ENCODE results near the gene PEX11B. TPM values are rescaled to one million over a fixed set of nuclear protein-coding genes. Genes with fewer than 3 reads are reported as not detected.

Gene PEX11B
- total RNA-seq, 1 experiment from 2014 or later: 13.7 TPM

DNA sequence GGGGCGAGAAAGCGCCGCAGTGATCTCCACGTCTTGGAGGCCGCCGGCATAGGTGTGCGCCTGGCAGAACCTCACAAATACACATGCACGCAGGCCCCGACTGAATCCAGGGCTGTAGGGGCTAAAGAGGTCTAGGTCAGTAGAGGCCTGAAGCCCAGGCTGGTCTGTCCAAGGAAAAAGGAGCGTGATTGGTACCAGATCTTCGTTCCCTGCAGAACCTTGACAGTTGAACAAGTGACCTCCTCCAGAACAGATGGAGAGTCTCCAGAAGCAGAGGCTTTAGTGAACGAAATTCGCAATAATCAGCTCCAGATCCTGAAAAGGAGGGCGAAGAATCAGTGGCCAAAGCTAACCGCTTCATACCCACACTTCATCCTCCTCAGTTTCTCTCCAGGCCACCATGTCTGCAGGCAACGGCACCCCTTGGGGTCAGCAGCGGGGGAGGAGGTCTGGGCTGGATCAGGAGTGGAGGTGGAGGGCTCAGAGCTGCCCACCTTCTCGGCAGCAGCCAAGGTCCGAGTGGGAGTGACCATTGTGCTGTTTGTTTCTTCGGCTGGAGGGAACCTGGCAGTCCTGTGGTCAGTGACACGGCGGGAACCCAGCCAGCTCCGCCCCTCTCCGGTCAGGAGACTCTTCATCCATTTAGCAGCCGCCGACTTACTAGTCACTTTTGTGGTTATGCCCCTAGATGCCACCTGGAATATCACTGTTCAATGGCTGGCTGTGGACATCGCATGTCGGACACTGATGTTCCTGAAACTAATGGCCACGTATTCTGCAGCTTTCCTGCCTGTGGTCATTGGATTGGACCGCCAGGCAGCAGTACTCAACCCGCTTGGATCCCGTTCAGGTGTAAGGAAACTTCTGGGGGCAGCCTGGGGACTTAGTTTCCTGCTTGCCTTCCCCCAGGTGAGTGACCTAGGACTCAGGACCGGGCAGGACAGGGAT is 749 bp upstream of the PEX11B start:
- Histone ChIP-seq H3K4me1 (ENCODE audit: insufficient read depth, low read length) (no peaks in the 10 kb centered on the region), H2BK12ac (ENCODE audit: insufficient read length, low read depth, low read length) (peak overlapping the region; percentile 15), H2BK5ac (ENCODE audit: insufficient read length, low read length) (no peak overlapping the region), H3K9me3 (ENCODE audit: control insufficient read depth, low read depth, low read length) (no peaks in the 10 kb centered on the region), H3K27me3 (ENCODE audit: insufficient read depth, low read length) (no peaks in the 10 kb centered on the region), H3K23me2 (ENCODE audit: insufficient read length, low read depth, low read length, poor library complexity, severe bottlenecking) (peaks cover 10% of the 10 kb centered on the region), H4K5ac (ENCODE audit: insufficient read length, low read depth, low read length) (no peak overlapping the region), H2AK5ac (ENCODE audit: insufficient read length, low read length) (no peak overlapping the region), H3K4me2 (ENCODE audit: insufficient read depth, insufficient read length, low read length) (peak overlapping the region; percentile 96), H3K4ac (ENCODE audit: low read depth, low read length) (no peak overlapping the region), H4K91ac (ENCODE audit: insufficient read length, low read depth, low read length) (no peak overlapping the region), H3K79me2 (ENCODE audit: insufficient read depth, low read length) (no peaks in the 10 kb centered on the region), H2BK20ac (ENCODE audit: low read depth, low read length, poor library complexity, severe bottlenecking) (no peak overlapping the region), H3K23ac (ENCODE audit: insufficient read length, low read depth, low read length) (no peak overlapping the region), H2BK15ac (ENCODE audit: low read depth, low read length) (0 out of 2 replicates have a peak overlapping the region, but pooled peaks have one; percentile 4), H3K14ac (ENCODE audit: insufficient read depth, low read length) (peak overlapping the region; percentile 67), H3K27ac (ENCODE audit: insufficient read length, low read depth, low read length) (no peak overlapping the region), H3K56ac (ENCODE audit: insufficient read length, low read depth, low read length) (peak overlapping the region; percentile 60), H3K9ac (ENCODE audit: extremely low read depth, insufficient read length, low read length) (peak overlapping the region; percentile 87), H2BK120ac (ENCODE audit: low read depth, low read length, poor library complexity, severe bottlenecking) (no peak overlapping the region), H3T11ph (ENCODE audit: low read length) (no peak overlapping the region), H3K18ac (ENCODE audit: insufficient read length, low read depth, low read length) (peak overlapping the region; percentile 66), H3K79me1 (ENCODE audit: insufficient read depth, low read depth, low read length, poor library complexity, severe bottlenecking) (no peaks in the 10 kb centered on the region), H4K20me1 (ENCODE audit: control insufficient read depth, insufficient read depth, insufficient read length) (no peaks in the 10 kb centered on the region), H2AFZ (ENCODE audit: low read length) (peak overlapping the region; percentile 19), H4K8ac (replicated peaks; ENCODE audit: insufficient read length, low read depth, low read length) (no peak overlapping the region)
- H3K4me3 Mint-ChIP-seq: peak overlapping the region; percentile 88 to 94
- no CpG with 5 or more reads among the region's 33 CpGs for WGBS (ENCODE audit: extremely low coverage, insufficient read length, low lambda C conversion rate)
- H3K36me3 Mint-ChIP-seq (ENCODE audit: insufficient read depth in 1 of 3, low read depth in 3 of 3): peaks cover 2 to 13% (median 12%) of the 10 kb centered on the region in 3 experiments; a peak in 6 of 7 replicates
- DNase-seq: peak; percentile 64
- H3K27me3 Mint-ChIP-seq (ENCODE audit: low read depth): no peaks in the 10 kb centered on the region
- TF ChIP-seq, protein P1, sequence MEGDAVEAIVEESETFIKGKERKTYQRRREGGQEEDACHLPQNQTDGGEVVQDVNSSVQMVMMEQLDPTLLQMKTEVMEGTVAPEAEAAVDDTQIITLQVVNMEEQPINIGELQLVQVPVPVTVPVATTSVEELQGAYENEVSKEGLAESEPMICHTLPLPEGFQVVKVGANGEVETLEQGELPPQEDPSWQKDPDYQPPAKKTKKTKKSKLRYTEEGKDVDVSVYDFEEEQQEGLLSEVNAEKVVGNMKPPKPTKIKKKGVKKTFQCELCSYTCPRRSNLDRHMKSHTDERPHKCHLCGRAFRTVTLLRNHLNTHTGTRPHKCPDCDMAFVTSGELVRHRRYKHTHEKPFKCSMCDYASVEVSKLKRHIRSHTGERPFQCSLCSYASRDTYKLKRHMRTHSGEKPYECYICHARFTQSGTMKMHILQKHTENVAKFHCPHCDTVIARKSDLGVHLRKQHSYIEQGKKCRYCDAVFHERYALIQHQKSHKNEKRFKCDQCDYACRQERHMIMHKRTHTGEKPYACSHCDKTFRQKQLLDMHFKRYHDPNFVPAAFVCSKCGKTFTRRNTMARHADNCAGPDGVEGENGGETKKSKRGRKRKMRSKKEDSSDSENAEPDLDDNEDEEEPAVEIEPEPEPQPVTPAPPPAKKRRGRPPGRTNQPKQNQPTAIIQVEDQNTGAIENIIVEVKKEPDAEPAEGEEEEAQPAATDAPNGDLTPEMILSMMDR (conservative IDR thresholded peaks at IDR 0.05): no peak
- H3K4me1 Mint-ChIP-seq: peaks cover 16 to 17% of the 10 kb centered on the region in 2 experiments
- peak overlapping the region in 2 of 3 experiments; percentile 68 to 92; a peak in 3 of 7 replicates for H3K27ac Mint-ChIP-seq
- no peaks in the 10 kb centered on the region for H3K9me3 Mint-ChIP-seq

All from H9 (cell line).